ENCODE data around the gene HHEX. TPM values are rescaled to one million over a fixed set of nuclear protein-coding genes. Genes with fewer than 3 reads are reported as not detected.

Gene HHEX
- 12.0 to 13.6 TPM (median 12.8 TPM) in 5 replicates for total RNA-seq (2022; extraction: Qiagen RNA extraction)

DNA sequence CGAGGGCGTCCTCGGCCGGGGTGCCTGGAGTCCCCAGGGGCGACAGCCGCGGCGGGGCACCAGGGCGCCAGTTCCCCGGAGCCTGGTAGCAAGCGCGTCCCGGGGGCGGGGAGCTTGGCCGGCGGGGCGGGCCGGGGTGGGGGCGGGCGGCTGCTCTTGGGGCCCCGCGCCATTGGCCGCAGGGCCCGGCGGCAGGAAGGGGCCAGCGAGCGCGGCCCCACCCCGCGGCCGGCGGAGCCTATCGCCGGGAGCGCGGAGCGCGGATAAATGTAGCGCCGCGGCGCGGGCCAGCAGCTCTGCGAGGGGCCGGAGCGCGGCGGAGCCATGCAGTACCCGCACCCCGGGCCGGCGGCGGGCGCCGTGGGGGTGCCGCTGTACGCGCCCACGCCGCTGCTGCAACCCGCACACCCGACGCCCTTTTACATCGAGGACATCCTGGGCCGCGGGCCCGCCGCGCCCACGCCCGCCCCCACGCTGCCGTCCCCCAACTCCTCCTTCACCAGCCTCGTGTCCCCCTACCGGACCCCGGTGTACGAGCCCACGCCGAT lies at the start of gene HHEX:
Gene HHEX, plus strand, starts transcription at position 293 of the 548 bp plus-strand sequence. Its CDS starts 32 bp downstream, at position 325.

Other genes with a start within 250 kb of the HHEX start
- gene IDE, start 115.9 kb upstream of the HHEX start, total RNA-seq (2022; extraction: Qiagen RNA extraction) = 18.4 to 26.6 TPM (median 24.6 TPM) in 5 replicates
- gene KIF11, start 96.8 kb upstream of the HHEX start, total RNA-seq (2022; extraction: Qiagen RNA extraction) = 30.2 to 37.4 TPM (median 35.0 TPM) in 5 replicates
- gene EXOC6, start 158.6 kb downstream of the HHEX start, total RNA-seq (2022; extraction: Qiagen RNA extraction) = 10.1 to 19.1 TPM (median 18.8 TPM) in 5 replicates